Measurements from ENCODE around the gene MKRN2. TPM values are rescaled to one million over a fixed set of nuclear protein-coding genes. Genes with fewer than 3 reads are reported as not detected.

Gene MKRN2
- total RNA-seq, 1 donor from 2014 or later, result 25.2 TPM

DNA sequence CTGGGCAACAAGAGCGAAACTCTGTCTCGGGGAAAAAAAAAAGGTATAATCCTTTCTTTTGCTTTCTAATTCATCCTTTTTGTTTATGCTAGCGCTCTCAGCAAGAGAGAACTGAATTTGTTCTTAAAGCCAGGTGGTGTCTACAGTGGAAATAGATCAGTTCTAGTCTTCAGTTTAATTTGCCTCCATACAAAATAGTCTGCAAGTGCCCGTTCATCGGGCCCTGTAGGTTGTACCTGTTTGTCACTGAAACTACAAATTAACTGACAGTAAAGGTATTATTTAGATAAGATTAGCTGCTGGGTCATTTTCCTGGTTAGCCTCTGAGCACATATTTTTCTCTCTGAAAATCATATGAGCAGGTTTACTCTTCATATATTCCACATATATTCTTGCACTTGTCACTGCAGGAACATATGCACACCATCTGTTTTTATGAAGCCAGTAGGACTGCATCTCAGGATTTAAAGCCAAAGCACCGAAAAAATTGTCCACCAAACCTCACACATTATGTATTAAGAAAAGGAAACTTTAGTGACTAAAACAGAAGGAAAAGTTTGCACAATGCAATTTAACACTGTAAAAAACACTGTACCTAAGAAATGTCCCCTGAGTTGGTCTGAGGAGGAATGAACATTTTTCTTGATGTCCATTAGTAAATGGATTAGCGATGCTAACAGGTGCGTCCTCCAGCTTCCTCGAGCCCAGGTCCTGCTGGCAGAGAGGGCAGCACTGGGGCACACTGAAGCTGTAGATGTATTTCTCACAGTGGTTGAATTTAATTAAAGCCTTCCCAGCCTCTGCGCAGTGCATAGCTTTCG, 12.0 kb upstream of the MKRN2 start:
- Histone ChIP-seq H3K27me3 (no peaks in the 10 kb centered on the region), H3K36me3 (no peaks in the 10 kb centered on the region), H3K27ac (no peak overlapping the region), H3K9me3 (no peaks in the 10 kb centered on the region), H3K4me3 (no peak overlapping the region), H3K4me1 (no peaks in the 10 kb centered on the region)
- no peak for DNase-seq (ENCODE audit: low spot score in 2 of 2)
- TF ChIP-seq, protein P1, sequence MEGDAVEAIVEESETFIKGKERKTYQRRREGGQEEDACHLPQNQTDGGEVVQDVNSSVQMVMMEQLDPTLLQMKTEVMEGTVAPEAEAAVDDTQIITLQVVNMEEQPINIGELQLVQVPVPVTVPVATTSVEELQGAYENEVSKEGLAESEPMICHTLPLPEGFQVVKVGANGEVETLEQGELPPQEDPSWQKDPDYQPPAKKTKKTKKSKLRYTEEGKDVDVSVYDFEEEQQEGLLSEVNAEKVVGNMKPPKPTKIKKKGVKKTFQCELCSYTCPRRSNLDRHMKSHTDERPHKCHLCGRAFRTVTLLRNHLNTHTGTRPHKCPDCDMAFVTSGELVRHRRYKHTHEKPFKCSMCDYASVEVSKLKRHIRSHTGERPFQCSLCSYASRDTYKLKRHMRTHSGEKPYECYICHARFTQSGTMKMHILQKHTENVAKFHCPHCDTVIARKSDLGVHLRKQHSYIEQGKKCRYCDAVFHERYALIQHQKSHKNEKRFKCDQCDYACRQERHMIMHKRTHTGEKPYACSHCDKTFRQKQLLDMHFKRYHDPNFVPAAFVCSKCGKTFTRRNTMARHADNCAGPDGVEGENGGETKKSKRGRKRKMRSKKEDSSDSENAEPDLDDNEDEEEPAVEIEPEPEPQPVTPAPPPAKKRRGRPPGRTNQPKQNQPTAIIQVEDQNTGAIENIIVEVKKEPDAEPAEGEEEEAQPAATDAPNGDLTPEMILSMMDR (IDR thresholded peaks at IDR 0.05), result no peak
- intact Hi-C loops (cut with DNase I), result no loop called here

GRCh38 chr3:12545473-12545791, 11.5 kb upstream of the MKRN2 start, which contains the start of gene MKRN2OS:
Gene MKRN2OS (minus strand): TSS chr3:12545499. CDS start chr3:12545464, 35 bp downstream.
- Histone ChIP-seq H3K36me3 (no peaks in the 10 kb centered on the region), H3K9me3 (no peaks in the 10 kb centered on the region), H3K27ac (no peak within 1 kb of the TSS), H3K4me1 (no peaks in the 10 kb centered on the region), H3K4me3 (no peak within 1 kb of the TSS), H3K27me3 (no peaks in the 10 kb centered on the region)
- TF ChIP-seq, protein P1 (IDR thresholded peaks at IDR 0.05), result no peak
- no peak for DNase-seq (ENCODE audit: low spot score in 2 of 2)
- intact Hi-C loops (cut with DNase I), result no loop called here

DNA sequence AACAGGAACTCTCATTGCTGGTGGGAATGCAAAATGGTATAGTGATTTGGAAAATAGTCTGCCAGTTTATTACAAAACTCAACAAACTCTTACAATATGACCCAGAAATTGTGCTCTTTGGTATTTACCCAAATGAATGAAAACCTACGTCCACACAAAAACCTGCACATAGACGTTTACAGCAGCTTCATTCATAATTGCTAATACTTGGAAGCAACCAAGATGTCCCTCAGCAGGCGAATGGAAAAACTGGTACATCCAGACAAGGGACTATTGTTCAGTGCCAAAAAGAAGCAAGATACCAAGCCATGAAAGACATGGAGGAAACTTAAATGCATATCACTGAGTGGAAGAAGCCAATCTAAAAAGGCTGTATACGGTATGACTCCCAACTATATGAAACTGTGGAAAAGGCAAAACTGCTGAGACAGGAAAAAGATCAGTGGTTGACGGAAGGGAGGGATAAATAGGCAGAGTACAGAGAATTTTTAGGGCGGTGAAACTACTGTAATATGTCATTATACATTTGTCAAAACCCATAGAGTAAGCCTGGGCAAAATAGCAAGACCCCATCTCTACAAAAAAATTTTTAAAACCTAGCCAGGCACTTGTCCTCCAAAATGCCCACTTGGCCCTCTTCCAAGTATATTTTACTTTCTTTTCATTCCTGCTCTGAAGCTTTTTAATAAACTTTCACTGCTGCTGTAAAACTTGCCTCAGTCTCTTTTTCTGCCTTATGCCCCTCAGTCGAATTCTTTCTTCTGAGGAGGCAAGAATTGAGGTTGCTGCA, 6.7 kb upstream of the MKRN2 start:
- Histone ChIP-seq H3K4me3 (no peak overlapping the region), H3K27me3 (no peaks in the 10 kb centered on the region), H3K9me3 (no peaks in the 10 kb centered on the region), H3K36me3 (no peaks in the 10 kb centered on the region), H3K4me1 (no peaks in the 10 kb centered on the region), H3K27ac (no peak overlapping the region)
- intact Hi-C loops (cut with DNase I), result no loop called here
- TF ChIP-seq, protein P1 (IDR thresholded peaks at IDR 0.05), result no peak
- no peak for DNase-seq (ENCODE audit: low spot score in 2 of 2)

DNA sequence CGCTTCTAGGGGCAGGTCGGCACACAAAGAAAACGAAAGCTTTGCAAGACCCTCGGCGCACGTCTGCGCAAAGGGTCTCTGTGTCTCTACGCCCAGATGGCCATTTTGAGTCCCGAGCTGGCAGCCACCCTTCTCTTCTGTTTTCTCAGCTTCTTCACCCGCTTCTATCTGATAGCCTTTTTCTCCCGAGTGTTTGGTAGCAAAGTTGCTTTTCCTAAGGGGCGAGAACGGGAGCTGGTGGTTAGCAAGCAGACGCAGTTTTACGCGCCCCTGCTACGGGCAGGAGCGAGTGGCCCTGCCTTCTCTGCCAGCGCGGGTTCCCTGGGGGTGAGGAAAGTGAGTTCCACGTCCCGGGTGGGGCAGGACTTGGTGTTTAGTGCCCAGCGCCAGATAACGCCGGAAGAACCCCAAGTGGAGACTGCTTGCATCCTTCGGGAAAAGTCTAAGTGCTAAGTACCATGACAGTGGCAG, 2.9 kb upstream of the MKRN2 start:
- Histone ChIP-seq H3K4me1 (peaks cover 3 to 14% of the 10 kb centered on the region in 2 donors), H3K36me3 (no peaks in the 10 kb centered on the region), H3K27me3 (no peaks in the 10 kb centered on the region), H3K9me3 (no peaks in the 10 kb centered on the region), H3K4me3 (peak overlapping the region; percentile 42 to 61), H3K27ac (no peak overlapping the region)
- intact Hi-C loops (cut with DNase I), result no loop called here
- no peak for DNase-seq (ENCODE audit: low spot score in 2 of 2)
- TF ChIP-seq, protein P1 (IDR thresholded peaks at IDR 0.05), result no peak

DNA sequence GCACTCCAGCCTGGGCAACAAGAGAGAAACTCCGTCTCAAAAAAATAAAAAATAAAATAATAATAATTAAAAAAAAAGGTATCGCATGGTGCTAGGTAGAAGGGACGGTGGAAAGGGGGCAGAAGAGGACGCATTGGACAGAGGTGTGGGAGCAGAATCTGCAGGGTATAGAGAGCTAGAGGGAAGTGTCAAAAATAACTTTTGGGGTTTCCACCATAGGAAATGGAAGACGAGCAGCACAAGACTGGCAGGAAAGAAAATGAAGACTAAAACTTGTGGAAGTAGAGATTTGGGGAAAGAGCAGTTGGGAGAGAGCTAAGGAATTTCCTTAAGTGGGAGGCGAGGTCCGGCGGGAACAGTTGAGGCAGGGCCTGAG, 585 bp upstream of the MKRN2 start:
- DNase-seq (ENCODE audit: low spot score in 2 of 2), result no peak
- peak overlapping the region; percentile 92 to 98 for H3K27ac ChIP-seq
- H3K36me3 ChIP-seq, result no peaks in the 10 kb centered on the region
- H3K4me1 ChIP-seq, result peaks cover 6 to 31% of the 10 kb centered on the region in 2 donors
- peak overlapping the region; percentile 61 to 99 for H3K4me3 ChIP-seq
- intact Hi-C loops (cut with DNase I), result loop anchor here (1.0 to 5.0 kb wide), 4 partner anchors 72 to 241 kb away; partner anchors contain the start of genes CAND2, RAF1 and TSEN2
- no peaks in the 10 kb centered on the region for H3K27me3 ChIP-seq
- H3K9me3 ChIP-seq, result no peaks in the 10 kb centered on the region
- TF ChIP-seq, protein P1 (IDR thresholded peaks at IDR 0.05), result no peak

Data from ascending aorta (tissue), 2 donors.